ENCODE measurements around the gene RTN4RL2. TPM values are rescaled to one million over a fixed set of nuclear protein-coding genes. Genes with fewer than 3 reads are reported as not detected.

RTN4RL2 gene
- total RNA-seq, 1 donor from 2014 or later: 2.0 TPM

DNA sequence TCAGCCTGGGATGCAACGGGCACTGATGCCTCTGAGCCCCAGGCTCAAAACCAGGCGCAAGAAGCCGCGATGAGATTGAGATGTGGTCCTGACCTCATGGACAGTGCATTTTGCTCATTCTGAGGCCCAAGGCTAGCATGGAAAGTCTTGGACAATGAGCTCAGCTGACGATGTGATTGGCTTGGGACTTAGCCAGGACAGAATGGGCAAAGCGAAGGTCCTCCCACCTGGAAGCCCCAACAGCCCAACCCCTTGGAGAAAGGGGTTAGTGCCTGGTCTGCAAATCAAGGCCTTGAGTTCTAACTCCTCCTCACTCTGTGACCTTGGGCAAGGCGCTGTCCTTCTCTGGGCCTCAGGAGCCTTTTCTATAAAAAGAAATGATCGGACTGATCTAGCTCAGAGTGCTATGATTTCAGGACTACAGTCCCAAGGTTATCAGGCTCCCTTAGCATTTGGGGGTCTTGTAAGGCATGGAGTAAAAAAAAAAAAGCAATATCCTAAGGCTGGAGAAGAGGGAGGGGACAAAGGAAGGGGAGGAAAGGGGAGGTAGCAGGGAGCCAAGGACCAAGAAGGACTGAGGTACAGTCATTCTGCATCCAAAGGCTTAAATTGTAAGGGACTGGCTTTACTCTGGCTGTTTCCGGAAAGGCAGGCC lies 36.1 kb upstream of the RTN4RL2 start:
- intact Hi-C loops (cut with DNase I): no loop called here
- H3K9me3 ChIP-seq: no peaks in the 10 kb centered on the region
- peak overlapping the region; percentile 57 to 70 for H3K4me3 ChIP-seq
- no peak for DNase-seq (ENCODE audit: extremely low spot score in 2 of 2)
- H3K27me3 ChIP-seq: no peaks in the 10 kb centered on the region
- peaks cover 0 to 10% of the 10 kb centered on the region in 2 donors for H3K36me3 ChIP-seq
- H3K27ac ChIP-seq: peak overlapping the region; percentile 99
- TF ChIP-seq POLR2AphosphoS5 (IDR thresholded peaks at IDR 0.05; ENCODE audit: insufficient read depth in 1 of 2, low read depth in 1 of 2) (no peak), POLR2A (IDR thresholded peaks at IDR 0.05) (no peak)
- TF ChIP-seq, protein P1, sequence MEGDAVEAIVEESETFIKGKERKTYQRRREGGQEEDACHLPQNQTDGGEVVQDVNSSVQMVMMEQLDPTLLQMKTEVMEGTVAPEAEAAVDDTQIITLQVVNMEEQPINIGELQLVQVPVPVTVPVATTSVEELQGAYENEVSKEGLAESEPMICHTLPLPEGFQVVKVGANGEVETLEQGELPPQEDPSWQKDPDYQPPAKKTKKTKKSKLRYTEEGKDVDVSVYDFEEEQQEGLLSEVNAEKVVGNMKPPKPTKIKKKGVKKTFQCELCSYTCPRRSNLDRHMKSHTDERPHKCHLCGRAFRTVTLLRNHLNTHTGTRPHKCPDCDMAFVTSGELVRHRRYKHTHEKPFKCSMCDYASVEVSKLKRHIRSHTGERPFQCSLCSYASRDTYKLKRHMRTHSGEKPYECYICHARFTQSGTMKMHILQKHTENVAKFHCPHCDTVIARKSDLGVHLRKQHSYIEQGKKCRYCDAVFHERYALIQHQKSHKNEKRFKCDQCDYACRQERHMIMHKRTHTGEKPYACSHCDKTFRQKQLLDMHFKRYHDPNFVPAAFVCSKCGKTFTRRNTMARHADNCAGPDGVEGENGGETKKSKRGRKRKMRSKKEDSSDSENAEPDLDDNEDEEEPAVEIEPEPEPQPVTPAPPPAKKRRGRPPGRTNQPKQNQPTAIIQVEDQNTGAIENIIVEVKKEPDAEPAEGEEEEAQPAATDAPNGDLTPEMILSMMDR (IDR thresholded peaks at IDR 0.05): no peak
- peaks cover 55% of the 10 kb centered on the region for H3K4me1 ChIP-seq

DNA sequence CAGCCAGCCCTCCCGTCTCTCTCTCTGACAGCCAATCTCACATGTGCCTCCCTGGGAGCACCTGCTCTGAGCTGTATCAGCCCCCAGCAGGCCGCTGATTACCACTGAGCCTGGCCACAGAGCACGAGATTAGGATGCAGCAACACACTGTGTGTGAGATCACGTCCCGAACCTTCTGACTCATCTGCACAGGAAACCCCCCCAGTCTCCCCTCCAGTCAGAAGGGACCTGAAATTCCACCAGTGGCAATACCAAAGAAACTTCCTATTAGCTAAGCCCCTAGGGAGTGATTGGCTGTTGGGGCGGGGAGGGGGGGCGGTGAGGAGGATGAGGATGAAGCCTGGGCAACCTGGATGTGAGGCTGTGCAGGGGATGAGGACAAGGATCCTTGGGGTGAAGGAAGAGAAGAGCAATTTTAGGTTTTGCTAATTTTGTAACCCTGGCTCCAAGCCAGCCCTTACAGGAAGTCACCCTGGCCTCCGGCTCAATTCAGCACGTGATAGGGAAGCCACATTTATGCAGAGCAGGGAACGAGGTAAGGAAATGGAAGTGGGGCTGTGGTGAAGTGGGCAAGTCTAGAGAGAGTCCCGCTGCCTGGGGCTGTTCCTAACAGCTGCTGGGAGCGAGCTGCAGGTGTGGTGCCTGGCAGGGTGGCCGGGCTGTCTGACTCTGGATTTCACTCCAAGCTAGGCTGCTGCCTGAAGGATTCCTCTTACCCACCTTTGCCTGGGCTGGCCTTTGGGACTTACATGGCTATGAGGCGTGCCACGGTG lies 35.4 kb upstream of the RTN4RL2 start:
- Histone ChIP-seq H3K36me3 (peaks cover 0 to 10% of the 10 kb centered on the region in 2 donors), H3K4me1 (peaks cover 55% of the 10 kb centered on the region), H3K27ac (peak overlapping the region; percentile 99), H3K9me3 (no peaks in the 10 kb centered on the region), H3K4me3 (peak overlapping the region; percentile 57 to 70), H3K27me3 (no peaks in the 10 kb centered on the region)
- TF ChIP-seq POLR2A (IDR thresholded peaks at IDR 0.05) (no peak), POLR2AphosphoS5 (IDR thresholded peaks at IDR 0.05; ENCODE audit: insufficient read depth in 1 of 2, low read depth in 1 of 2) (peak; percentile 74 to 75)
- DNase-seq (ENCODE audit: extremely low spot score in 2 of 2): peak in 1 of 2 donors; percentile 97
- intact Hi-C loops (cut with DNase I): no loop called here

DNA sequence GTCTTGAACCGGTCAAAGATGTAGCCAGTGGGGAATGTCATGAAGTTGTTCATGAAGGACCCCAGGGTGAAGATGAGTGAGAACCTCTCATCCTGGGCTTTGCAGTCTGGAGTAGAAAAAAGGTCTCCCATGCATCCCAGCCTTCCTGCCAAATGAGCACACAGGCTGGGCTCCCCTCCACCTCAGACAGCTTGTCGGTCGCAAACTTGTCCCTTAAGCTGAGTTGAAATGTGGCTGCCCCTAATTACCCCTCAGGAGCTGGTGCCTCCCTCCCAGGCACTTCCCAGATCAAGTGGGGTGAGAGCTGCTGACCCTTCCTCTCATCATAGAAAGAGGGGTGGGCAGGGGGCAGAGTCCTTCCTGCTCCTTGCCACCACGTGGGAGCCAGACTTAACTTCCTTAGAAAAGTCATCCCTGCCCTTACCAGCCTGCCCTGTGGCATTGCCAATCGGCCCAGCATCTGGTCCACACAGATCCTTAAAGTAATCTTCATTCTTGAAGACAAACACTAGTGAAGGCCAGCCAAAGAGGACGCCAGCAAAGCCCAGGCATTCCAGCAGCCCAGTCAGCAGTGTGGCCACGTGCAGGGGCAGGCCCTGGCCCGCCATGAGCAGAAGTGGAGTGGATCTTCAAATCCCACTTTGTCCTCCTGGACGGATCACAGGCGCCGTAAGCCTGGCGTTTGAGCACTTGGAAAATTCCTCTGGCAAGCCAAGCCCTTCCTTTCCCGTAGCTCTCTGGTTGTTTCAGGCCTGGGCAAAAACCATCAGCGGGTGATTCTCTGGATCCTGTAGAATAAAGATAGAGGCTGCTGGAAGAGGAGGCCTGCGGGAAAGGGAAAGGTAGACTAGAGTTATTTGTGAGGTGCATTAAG lies 34.5 kb upstream of the RTN4RL2 start:
- Histone ChIP-seq H3K36me3 (peaks cover 0 to 5% of the 10 kb centered on the region in 2 donors), H3K9me3 (no peaks in the 10 kb centered on the region), H3K27me3 (no peaks in the 10 kb centered on the region), H3K4me3 (peak overlapping the region; percentile 57 to 70), H3K27ac (peak overlapping the region; percentile 99), H3K4me1 (peaks cover 55% of the 10 kb centered on the region)
- peak in 1 of 2 donors; percentile 93 for DNase-seq (ENCODE audit: extremely low spot score in 2 of 2)
- TF ChIP-seq POLR2A (IDR thresholded peaks at IDR 0.05): no peak
- peak; percentile 19 to 50 for TF ChIP-seq POLR2AphosphoS5 (IDR thresholded peaks at IDR 0.05; ENCODE audit: insufficient read depth in 1 of 2, low read depth in 1 of 2)
- TF ChIP-seq, protein P1 (IDR thresholded peaks at IDR 0.05): no peak
- intact Hi-C loops (cut with DNase I): no loop called here

DNA sequence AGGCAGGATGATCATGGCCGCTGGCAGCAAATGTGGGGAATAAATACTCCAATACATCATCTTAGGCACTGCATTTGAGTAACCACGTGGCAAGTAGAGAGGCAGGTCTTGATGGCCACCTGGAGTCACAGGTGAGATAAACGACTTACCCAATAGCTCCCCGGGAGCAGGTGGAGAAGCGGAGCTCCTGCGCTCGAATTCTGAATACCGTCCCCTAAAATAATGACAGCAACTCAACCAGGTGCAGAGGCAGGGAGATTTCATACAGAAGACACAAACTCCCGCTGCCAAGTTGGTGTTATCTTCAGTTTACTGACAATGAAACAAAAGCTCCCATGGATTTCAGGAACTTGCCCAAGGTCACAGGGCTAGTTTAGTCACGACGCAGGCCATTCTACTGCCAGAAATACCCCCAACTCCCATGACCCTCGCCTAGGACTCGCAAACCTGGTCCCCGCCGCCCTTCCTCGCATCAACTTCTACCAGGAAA lies 33.8 kb upstream of the RTN4RL2 start:
- intact Hi-C loops (cut with DNase I): no loop called here
- Histone ChIP-seq H3K27me3 (no peaks in the 10 kb centered on the region), H3K4me1 (peaks cover 55% of the 10 kb centered on the region), H3K27ac (peak overlapping the region; percentile 99), H3K9me3 (no peaks in the 10 kb centered on the region), H3K36me3 (no peaks in the 10 kb centered on the region), H3K4me3 (peak overlapping the region; percentile 57 to 70)
- TF ChIP-seq, protein P1 (IDR thresholded peaks at IDR 0.05): no peak
- no peak for TF ChIP-seq POLR2AphosphoS5 (IDR thresholded peaks at IDR 0.05; ENCODE audit: insufficient read depth in 1 of 2, low read depth in 1 of 2)
- TF ChIP-seq POLR2A (IDR thresholded peaks at IDR 0.05): no peak
- DNase-seq (ENCODE audit: extremely low spot score in 2 of 2): no peak
